H1 (cell line): ENCODE results near the gene SMIM5. TPM values are rescaled to one million over a fixed set of nuclear protein-coding genes. Genes with fewer than 3 reads are reported as not detected.

Source experiments
- CTCF ChIA-PET: fragments of 300-600 bp; sonication (Branson Sonifier 250); formaldehyde crosslinking; loops from one replicate; lab custom pipeline; 2021; ENCODE audit not compliant: partially characterized antibody; lab: Charles Lee
- POLR2A ChIA-PET: fragments of 300-600 bp; sonication (Branson Sonifier 250); formaldehyde crosslinking; loops from one replicate; lab custom pipeline; 2021; ENCODE audit warnings: inconsistent platforms; ENCODE audit not compliant: partially characterized antibody; lab: Charles Lee
- DNase-seq, 2 experiments: peaks; one replicate each; pipeline versions ENCODE4 v3.0.0 to v3.0.0-alpha.2; 2010 to 2022; ENCODE audit warnings: low spot score in 2 of 2, low read depth in 1 of 2, mixed read lengths in 1 of 2
- FAIRE-seq: peaks from 2 replicates; lab custom pipeline; 2011; peaks lifted over from hg19 to GRCh38; lab: Jason Lieb, UNC
- H2AFZ ChIP-seq: 2 replicates; pipeline ENCODE4 v1.8.1; 2012; ENCODE audit warnings: low read length, inconsistent platforms
- H2AK5ac ChIP-seq: 2 replicates; pipeline ENCODE4 v1.6.1; 2013; ENCODE audit warnings: low read depth, low read length
- H2BK120ac ChIP-seq: replicated peaks from 2 replicates; pipeline ENCODE3; 2013; ENCODE audit warnings: low read depth, low read length, inconsistent platforms
- H2BK12ac ChIP-seq: 2 replicates; pipeline ENCODE4 v1.6.1; 2013; ENCODE audit warnings: low read depth, low read length
- H2BK15ac ChIP-seq: 2 replicates; pipeline ENCODE4 v1.6.1; 2013; ENCODE audit warnings: low read length
- H2BK20ac ChIP-seq: 2 replicates; pipeline ENCODE4 v1.6.1; 2013; ENCODE audit warnings: low read length
- H2BK5ac ChIP-seq: 2 replicates; pipeline ENCODE4 v1.6.1; 2013; ENCODE audit warnings: low read depth, low read length
- H3K14ac ChIP-seq: 2 replicates; pipeline ENCODE4 v1.6.1; 2013; ENCODE audit warnings: inconsistent platforms; ENCODE audit not compliant: insufficient read length
- H3K18ac ChIP-seq: 2 replicates; pipeline ENCODE4 v1.6.1; 2013; ENCODE audit warnings: low read length; ENCODE audit errors: extremely low read depth
- H3K23ac ChIP-seq: 2 replicates; pipeline ENCODE4 v1.6.1; 2013; ENCODE audit warnings: inconsistent platforms; ENCODE audit not compliant: insufficient read length
- H3K23me2 ChIP-seq: 2 replicates; pipeline ENCODE4 v1.6.1; 2013; ENCODE audit warnings: low read depth, low read length
- H3K27ac ChIP-seq: 2 replicates; pipeline ENCODE4 v1.6.1; 2011; ENCODE audit warnings: low read depth, low read length, inconsistent platforms
- H3K27me3 ChIP-seq, 4 experiments: replicated peaks in 1 of 4; 1 replicate in 1 of 4; 2 replicates in 3 of 4; pipeline versions ENCODE4 v1.6.1 to v1.8.1; 2011 to 2013; ENCODE audit warnings: low read length in 3 of 4, mild to moderate bottlenecking in 3 of 4, inconsistent platforms in 2 of 4, mixed read lengths in 2 of 4, moderate library complexity in 1 of 4; ENCODE audit not compliant: control insufficient read depth in 3 of 4, insufficient read depth in 3 of 4; ENCODE audit errors: extremely low read depth in 1 of 4
- H3K36me3 ChIP-seq, 4 experiments: 2 replicates each; pipeline versions ENCODE4 v1.6.1 to v1.8.1; 2011 to 2013; ENCODE audit warnings: mild to moderate bottlenecking in 4 of 4, low read length in 3 of 4, moderate library complexity in 2 of 4, control low read depth in 1 of 4, inconsistent platforms in 1 of 4; ENCODE audit not compliant: insufficient read depth in 4 of 4, control insufficient read depth in 2 of 4
- H3K4ac ChIP-seq: replicated peaks from 2 replicates; pipeline ENCODE3; 2013; ENCODE audit warnings: low read length, low read depth, mixed read lengths, inconsistent platforms; ENCODE audit not compliant: insufficient read length
- H3K4me1 ChIP-seq, 4 experiments: replicated peaks in 1 of 4; 1 replicate in 1 of 4; 2 replicates in 3 of 4; pipeline versions ENCODE4 v1.6.1 to v1.8.1; 2011 to 2013; ENCODE audit warnings: low read length in 3 of 4, inconsistent platforms in 2 of 4, mixed read lengths in 1 of 4; ENCODE audit not compliant: insufficient read depth in 4 of 4, control insufficient read depth in 3 of 4
- H3K4me2 ChIP-seq, 2 experiments: 2 replicates each; pipeline versions ENCODE4 v1.6.1 to v1.8.1; 2011 to 2013; ENCODE audit warnings: low read depth in 2 of 2, low read length in 2 of 2, control low read depth in 1 of 2, inconsistent platforms in 1 of 2, mild to moderate bottlenecking in 1 of 2; ENCODE audit not compliant: insufficient read depth in 1 of 2
- H3K4me3 ChIP-seq, 4 experiments: fragments of 200-600, 300-600 bp in 1 of 4; sonication (generic), shearing (Covaris generic), sonication (Bioruptor Twin) in 1 of 4; 2 replicates each; pipeline versions ENCODE4 v1.5.1 to v1.8.1; 2011 to 2016; ENCODE audit warnings: low read length in 4 of 4, low read depth in 3 of 4, control low read depth in 2 of 4, inconsistent platforms in 2 of 4, mild to moderate bottlenecking in 2 of 4, mixed read lengths in 1 of 4, moderate library complexity in 1 of 4; ENCODE audit not compliant: insufficient read depth in 2 of 4; ENCODE audit errors: extremely low read depth in 1 of 4
- H3K56ac ChIP-seq: replicated peaks from 2 replicates; pipeline ENCODE3; 2013; ENCODE audit warnings: low read depth, mild to moderate bottlenecking, mixed read lengths, low read length, inconsistent platforms; ENCODE audit not compliant: insufficient read length
- H3K79me1 ChIP-seq: 2 replicates; pipeline ENCODE4 v1.6.1; 2013; ENCODE audit warnings: low read depth, low read length, control low read depth
- H3K79me2 ChIP-seq, 2 experiments: 2 replicates each; pipeline versions ENCODE4 v1.6.1 to v1.8.1; 2012 to 2013; ENCODE audit warnings: low read length in 2 of 2, mild to moderate bottlenecking in 2 of 2, inconsistent platforms in 1 of 2; ENCODE audit not compliant: insufficient read depth in 2 of 2, control insufficient read depth in 1 of 2
- H3K9ac ChIP-seq, 4 experiments: replicated peaks in 1 of 4; 1 replicate in 1 of 4; 2 replicates in 3 of 4; pipeline versions ENCODE4 v1.6.1 to v1.8.1; 2011 to 2013; ENCODE audit warnings: low read depth in 3 of 4, low read length in 3 of 4, control low read depth in 2 of 4, mild to moderate bottlenecking in 2 of 4, moderate library complexity in 2 of 4, inconsistent platforms in 1 of 4; ENCODE audit errors: extremely low read depth in 1 of 4
- H3K9me3 ChIP-seq, 2 experiments: 2 replicates each; pipeline versions ENCODE4 v1.6.1 to v1.8.1; 2012 to 2013; ENCODE audit warnings: mild to moderate bottlenecking in 2 of 2, moderate library complexity in 2 of 2, control low read depth in 1 of 2, inconsistent platforms in 1 of 2, low read depth in 1 of 2, low read length in 1 of 2, mixed read lengths in 1 of 2; ENCODE audit not compliant: insufficient read depth in 2 of 2
- H4K20me1 ChIP-seq, 2 experiments: replicated peaks in 1 of 2; 2 replicates each; pipeline versions ENCODE3 to v1.8.1; 2011 to 2013; ENCODE audit warnings: inconsistent platforms in 2 of 2, low read length in 2 of 2, mild to moderate bottlenecking in 1 of 2; ENCODE audit not compliant: insufficient read depth in 2 of 2, control insufficient read depth in 1 of 2
- H4K5ac ChIP-seq: 2 replicates; pipeline ENCODE4 v1.6.1; 2013; ENCODE audit warnings: low read length, low read depth, mixed read lengths, inconsistent platforms; ENCODE audit not compliant: insufficient read length
- H4K8ac ChIP-seq: 2 replicates; pipeline ENCODE4 v1.8.0; 2013; ENCODE audit warnings: mild to moderate bottlenecking, moderate library complexity, low read length, inconsistent platforms; ENCODE audit not compliant: insufficient read depth; ENCODE audit errors: extremely low read depth
- H4K91ac ChIP-seq: replicated peaks from 2 replicates; pipeline ENCODE3; 2013; ENCODE audit warnings: low read length, mixed read lengths, inconsistent platforms; ENCODE audit not compliant: insufficient read length
- CHD1 ChIP-seq: IDR thresholded peaks from 2 replicates; pipeline ENCODE4 v1.6.1; 2012; ENCODE audit warnings: low read depth, low read length, improper control_type of control experiment
- CREB1 ChIP-seq: IDR thresholded peaks from 2 replicates; pipeline ENCODE4 v1.6.1; 2012; ENCODE audit warnings: inconsistent platforms
- KDM5A ChIP-seq: fragments of 200-600 bp; IDR thresholded peaks from 2 replicates; pipeline ENCODE4 v1.7.1; 2012; ENCODE audit warnings: mild to moderate bottlenecking, low read length, inconsistent platforms, mixed read lengths
- POLR2AphosphoS5 ChIP-seq: IDR thresholded peaks from 2 replicates; pipeline ENCODE4 v1.6.1; 2011; ENCODE audit warnings: low read depth, low read length
- SAP30 ChIP-seq: fragments of 300-600 bp; sonication (generic); IDR thresholded peaks from 2 replicates; pipeline ENCODE4 v1.7.1; 2012; ENCODE audit warnings: low read length, moderate library complexity, mild to moderate bottlenecking, inconsistent platforms; ENCODE audit not compliant: insufficient read depth, insufficient replicate concordance
- SIN3A ChIP-seq, 2 experiments: IDR thresholded peaks in 1 of 2; conservative IDR thresholded peaks in 1 of 2; 2 replicates each; pipeline ENCODE4 v1.6.1; 2011 to 2012; ENCODE audit warnings: low read length in 2 of 2, improper control_type of control experiment in 1 of 2, low read depth in 1 of 2, mild to moderate bottlenecking in 1 of 2
- SP4 ChIP-seq: IDR thresholded peaks from 2 replicates; pipeline ENCODE4 v1.6.1; 2012; ENCODE audit warnings: low read length, inconsistent platforms
- TAF7 ChIP-seq: optimal IDR thresholded peaks from 2 replicates; pipeline ENCODE3; 2011; ENCODE audit warnings: low read depth, mild to moderate bottlenecking, inconsistent platforms, low read length, moderate library complexity, borderline replicate concordance
- TCF12 ChIP-seq: IDR thresholded peaks from 2 replicates; pipeline ENCODE4 v1.6.1; 2011; ENCODE audit warnings: low read depth, mild to moderate bottlenecking, low read length
- WGBS, 2 experiments: shearing (Covaris generic) in 1 of 2; methylation state at CpG; one replicate each; pipeline versions ENCODE4 v1.1.6 to v1.1.7; 2013 to 2015; ENCODE audit warnings: low lambda C conversion rate in 2 of 2, mixed read lengths in 2 of 2, inconsistent platforms in 1 of 2, low coverage in 1 of 2, missing lambda C conversion rate in 1 of 2; ENCODE audit not compliant: insufficient replicate concordance in 2 of 2, insufficient coverage in 1 of 2, insufficient read length in 1 of 2; ENCODE audit errors: extremely low coverage in 1 of 2, missing lambda C conversion rate in 1 of 2; 5-methylcytosine and 5-hydroxymethylcytosine counted together
- polyA plus RNA-seq, 7 experiments: library from polyadenylated mRNA; depleted of rRNA in 3 of 7; stranded (reverse) in 5 of 7; unstranded in 2 of 7; fragments of >200 nt in 5 of 7; fragments of 200-250 nt in 2 of 7; gene quantifications; 1 replicate in 5 of 7; 2 replicates in 1 of 7; 4 replicates in 1 of 7; pipeline versions ENCODE4 v1.2.1 to v1.2.3, GENCODE V29; 2011 to 2013; ENCODE audit warnings: missing spikeins in 2 of 7, mixed read lengths in 2 of 7
- total RNA-seq: library from RNA; stranded (reverse); fragmentation: NEBNext Ultra II Directional; extraction: Animal tissue kit (Norgen Biotek cat#: 25700); gene quantifications from 2 replicates; pipeline ENCODE4 v1.2.1, GENCODE V29; 2021

The SMIM5 gene
- total and polyA plus RNA-seq, 2 of the 8 experiments (the other 6 are each of a cell fraction or from before 2014, with no cell fraction given): not detected

DNA sequence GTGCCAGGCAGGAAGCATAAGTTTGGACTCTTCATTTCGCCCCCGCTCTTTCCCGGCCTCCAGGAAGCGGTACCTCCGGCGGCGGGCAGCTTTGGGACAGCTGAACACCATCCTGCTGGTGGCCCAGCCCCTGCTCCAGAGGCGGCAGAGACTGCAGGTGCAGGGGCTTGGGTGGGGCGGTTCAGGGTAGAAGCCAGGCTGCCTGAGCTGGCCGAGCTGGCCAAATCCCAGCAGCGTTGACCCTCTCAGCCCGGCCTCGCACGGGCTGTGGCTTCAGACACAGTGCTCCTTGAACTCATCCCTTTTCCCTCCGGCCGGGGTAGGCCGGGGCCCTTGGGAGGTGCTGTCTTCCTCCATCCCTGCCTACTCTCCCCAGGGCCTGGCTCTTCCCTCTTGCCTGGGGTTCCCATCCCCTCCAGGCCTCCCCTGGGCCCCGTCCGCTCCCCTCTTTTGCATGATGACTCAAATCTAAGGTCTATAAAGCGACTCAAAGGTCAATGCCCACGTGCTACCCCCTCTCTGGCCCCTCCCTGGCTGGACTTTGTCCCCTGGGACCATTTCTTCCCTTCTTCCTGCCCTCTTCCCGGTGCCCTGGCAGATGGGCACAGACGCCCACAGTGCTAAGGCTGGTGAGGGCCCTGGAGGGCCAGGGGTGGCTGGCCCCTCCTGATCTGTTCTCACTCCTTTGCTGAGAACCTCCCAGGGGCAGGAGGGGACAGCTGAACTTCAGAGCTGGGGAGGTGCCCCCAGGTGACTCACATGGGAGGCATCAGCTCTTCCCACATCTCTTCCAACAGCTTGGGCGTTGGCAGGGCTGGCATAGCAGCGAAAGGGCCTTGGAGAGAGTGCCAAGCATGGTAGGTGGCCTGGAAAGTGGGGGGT, 22.9 kb upstream of the SMIM5 start:
- Histone ChIP-seq H3K56ac (no peak overlapping the region), H2BK15ac (no peak overlapping the region), H3K18ac (no peak overlapping the region), H3K4me3 (no peak overlapping the region), H2BK12ac (no peak overlapping the region), H3K9ac (no peak overlapping the region), H2AFZ (no peak overlapping the region), H4K20me1 (peaks cover 0 to 2% of the 10 kb centered on the region in 2 experiments), H3K23ac (no peak overlapping the region), H4K91ac (no peak overlapping the region), H2BK120ac (no peak overlapping the region), H3K4me1 (no peaks in the 10 kb centered on the region), H3K14ac (no peak overlapping the region), H2AK5ac (no peak overlapping the region), H3K27ac (no peak overlapping the region), H3K27me3 (no peaks in the 10 kb centered on the region), H2BK5ac (no peak overlapping the region), H4K8ac (no peak overlapping the region), H3K79me2 (no peaks in the 10 kb centered on the region), H3K36me3 (no peaks in the 10 kb centered on the region), H3K23me2 (no peaks in the 10 kb centered on the region), H3K4me2 (no peak overlapping the region), H2BK20ac (no peak overlapping the region), H4K5ac (no peak overlapping the region), H3K9me3 (no peaks in the 10 kb centered on the region), H3K79me1 (no peaks in the 10 kb centered on the region), H3K4ac (no peak overlapping the region)
- no peak for FAIRE-seq
- ChIA-PET CTCF (interaction anchor here (0.6 to 59.2 kb wide), 7 partner anchors 10 to 1856 kb away, joined by 3 to 2200 read pairs (median 7); partner anchors contain the start of genes RECQL5, SAP30BP and SMIM5), POLR2A (interaction anchor here (0.6 to 5.2 kb wide), 3 partner anchors 8 to 162 kb away, joined by 3 to 19 read pairs (median 3); partner anchors contain the start of gene SMIM5)
- TF ChIP-seq CREB1: no peak
- TF ChIP-seq TAF7: no peak
- no peak for TF ChIP-seq CHD1
- no peak for TF ChIP-seq SIN3A (conservative IDR thresholded peaks at IDR 0.05 in 1 of 2, IDR thresholded peaks at IDR 0.05 in 1 of 2; ENCODE audit: low read depth in 1 of 2, low read length in 2 of 2)
- TF ChIP-seq SP4: no peak
- no peak for TF ChIP-seq SAP30
- no peak for TF ChIP-seq POLR2AphosphoS5
- no peak for TF ChIP-seq KDM5A
- TF ChIP-seq TCF12: no peak
- WGBS, 2 experiments: 88% methylated on average over 24 of the region's 25 CpGs; no CpG with 5 or more reads in 1 of the 2 experiments
- no peak for DNase-seq
